H1 (cell line): ENCODE measurements around the gene BRD9. TPM values are rescaled to one million over a fixed set of nuclear protein-coding genes. Genes with fewer than 3 reads are reported as not detected.

ENCODE experiments used
- CTCF ChIA-PET: fragments of 300-600 bp; sonication (Branson Sonifier 250); formaldehyde crosslinking; loops from one replicate; lab custom pipeline; 2021; ENCODE audit not compliant: partially characterized antibody; lab: Charles Lee
- POLR2A ChIA-PET: fragments of 300-600 bp; sonication (Branson Sonifier 250); formaldehyde crosslinking; loops from one replicate; lab custom pipeline; 2021; ENCODE audit warnings: inconsistent platforms; ENCODE audit not compliant: partially characterized antibody; lab: Charles Lee
- DNase-seq, 2 experiments: peaks; one replicate each; pipeline versions ENCODE4 v3.0.0 to v3.0.0-alpha.2; 2010 to 2022; ENCODE audit warnings: low spot score in 2 of 2, low read depth in 1 of 2, mixed read lengths in 1 of 2
- FAIRE-seq: peaks from 2 replicates; lab custom pipeline; 2011; peaks lifted over from hg19 to GRCh38; lab: Jason Lieb, UNC
- H2AFZ ChIP-seq: 2 replicates; pipeline ENCODE4 v1.8.1; 2012; ENCODE audit warnings: low read length, inconsistent platforms
- H2AK5ac ChIP-seq: 2 replicates; pipeline ENCODE4 v1.6.1; 2013; ENCODE audit warnings: low read depth, low read length
- H2BK120ac ChIP-seq: replicated peaks from 2 replicates; pipeline ENCODE3; 2013; ENCODE audit warnings: low read depth, low read length, inconsistent platforms
- H2BK12ac ChIP-seq: 2 replicates; pipeline ENCODE4 v1.6.1; 2013; ENCODE audit warnings: low read depth, low read length
- H2BK15ac ChIP-seq: 2 replicates; pipeline ENCODE4 v1.6.1; 2013; ENCODE audit warnings: low read length
- H2BK20ac ChIP-seq: 2 replicates; pipeline ENCODE4 v1.6.1; 2013; ENCODE audit warnings: low read length
- H2BK5ac ChIP-seq: 2 replicates; pipeline ENCODE4 v1.6.1; 2013; ENCODE audit warnings: low read depth, low read length
- H3K14ac ChIP-seq: 2 replicates; pipeline ENCODE4 v1.6.1; 2013; ENCODE audit warnings: inconsistent platforms; ENCODE audit not compliant: insufficient read length
- H3K18ac ChIP-seq: 2 replicates; pipeline ENCODE4 v1.6.1; 2013; ENCODE audit warnings: low read length; ENCODE audit errors: extremely low read depth
- H3K23ac ChIP-seq: 2 replicates; pipeline ENCODE4 v1.6.1; 2013; ENCODE audit warnings: inconsistent platforms; ENCODE audit not compliant: insufficient read length
- H3K23me2 ChIP-seq: 2 replicates; pipeline ENCODE4 v1.6.1; 2013; ENCODE audit warnings: low read depth, low read length
- H3K27ac ChIP-seq: 2 replicates; pipeline ENCODE4 v1.6.1; 2011; ENCODE audit warnings: low read depth, low read length, inconsistent platforms
- H3K27me3 ChIP-seq, 4 experiments: replicated peaks in 1 of 4; 1 replicate in 1 of 4; 2 replicates in 3 of 4; pipeline versions ENCODE4 v1.6.1 to v1.8.1; 2011 to 2013; ENCODE audit warnings: low read length in 3 of 4, mild to moderate bottlenecking in 3 of 4, inconsistent platforms in 2 of 4, mixed read lengths in 2 of 4, moderate library complexity in 1 of 4; ENCODE audit not compliant: control insufficient read depth in 3 of 4, insufficient read depth in 3 of 4; ENCODE audit errors: extremely low read depth in 1 of 4
- H3K36me3 ChIP-seq, 4 experiments: 2 replicates each; pipeline versions ENCODE4 v1.6.1 to v1.8.1; 2011 to 2013; ENCODE audit warnings: mild to moderate bottlenecking in 4 of 4, low read length in 3 of 4, moderate library complexity in 2 of 4, control low read depth in 1 of 4, inconsistent platforms in 1 of 4; ENCODE audit not compliant: insufficient read depth in 4 of 4, control insufficient read depth in 2 of 4
- H3K4ac ChIP-seq: replicated peaks from 2 replicates; pipeline ENCODE3; 2013; ENCODE audit warnings: low read length, low read depth, mixed read lengths, inconsistent platforms; ENCODE audit not compliant: insufficient read length
- H3K4me1 ChIP-seq, 4 experiments: replicated peaks in 1 of 4; 1 replicate in 1 of 4; 2 replicates in 3 of 4; pipeline versions ENCODE4 v1.6.1 to v1.8.1; 2011 to 2013; ENCODE audit warnings: low read length in 3 of 4, inconsistent platforms in 2 of 4, mixed read lengths in 1 of 4; ENCODE audit not compliant: insufficient read depth in 4 of 4, control insufficient read depth in 3 of 4
- H3K4me2 ChIP-seq, 2 experiments: 2 replicates each; pipeline versions ENCODE4 v1.6.1 to v1.8.1; 2011 to 2013; ENCODE audit warnings: low read depth in 2 of 2, low read length in 2 of 2, control low read depth in 1 of 2, inconsistent platforms in 1 of 2, mild to moderate bottlenecking in 1 of 2; ENCODE audit not compliant: insufficient read depth in 1 of 2
- H3K4me3 ChIP-seq, 4 experiments: fragments of 200-600, 300-600 bp in 1 of 4; sonication (generic), shearing (Covaris generic), sonication (Bioruptor Twin) in 1 of 4; 2 replicates each; pipeline versions ENCODE4 v1.5.1 to v1.8.1; 2011 to 2016; ENCODE audit warnings: low read length in 4 of 4, low read depth in 3 of 4, control low read depth in 2 of 4, inconsistent platforms in 2 of 4, mild to moderate bottlenecking in 2 of 4, mixed read lengths in 1 of 4, moderate library complexity in 1 of 4; ENCODE audit not compliant: insufficient read depth in 2 of 4; ENCODE audit errors: extremely low read depth in 1 of 4
- H3K56ac ChIP-seq: replicated peaks from 2 replicates; pipeline ENCODE3; 2013; ENCODE audit warnings: low read depth, mild to moderate bottlenecking, mixed read lengths, low read length, inconsistent platforms; ENCODE audit not compliant: insufficient read length
- H3K79me1 ChIP-seq: 2 replicates; pipeline ENCODE4 v1.6.1; 2013; ENCODE audit warnings: low read depth, low read length, control low read depth
- H3K79me2 ChIP-seq, 2 experiments: 2 replicates each; pipeline versions ENCODE4 v1.6.1 to v1.8.1; 2012 to 2013; ENCODE audit warnings: low read length in 2 of 2, mild to moderate bottlenecking in 2 of 2, inconsistent platforms in 1 of 2; ENCODE audit not compliant: insufficient read depth in 2 of 2, control insufficient read depth in 1 of 2
- H3K9ac ChIP-seq, 4 experiments: replicated peaks in 1 of 4; 1 replicate in 1 of 4; 2 replicates in 3 of 4; pipeline versions ENCODE4 v1.6.1 to v1.8.1; 2011 to 2013; ENCODE audit warnings: low read depth in 3 of 4, low read length in 3 of 4, control low read depth in 2 of 4, mild to moderate bottlenecking in 2 of 4, moderate library complexity in 2 of 4, inconsistent platforms in 1 of 4; ENCODE audit errors: extremely low read depth in 1 of 4
- H3K9me3 ChIP-seq, 2 experiments: 2 replicates each; pipeline versions ENCODE4 v1.6.1 to v1.8.1; 2012 to 2013; ENCODE audit warnings: mild to moderate bottlenecking in 2 of 2, moderate library complexity in 2 of 2, control low read depth in 1 of 2, inconsistent platforms in 1 of 2, low read depth in 1 of 2, low read length in 1 of 2, mixed read lengths in 1 of 2; ENCODE audit not compliant: insufficient read depth in 2 of 2
- H4K20me1 ChIP-seq, 2 experiments: replicated peaks in 1 of 2; 2 replicates each; pipeline versions ENCODE3 to v1.8.1; 2011 to 2013; ENCODE audit warnings: inconsistent platforms in 2 of 2, low read length in 2 of 2, mild to moderate bottlenecking in 1 of 2; ENCODE audit not compliant: insufficient read depth in 2 of 2, control insufficient read depth in 1 of 2
- H4K5ac ChIP-seq: 2 replicates; pipeline ENCODE4 v1.6.1; 2013; ENCODE audit warnings: low read length, low read depth, mixed read lengths, inconsistent platforms; ENCODE audit not compliant: insufficient read length
- H4K8ac ChIP-seq: 2 replicates; pipeline ENCODE4 v1.8.0; 2013; ENCODE audit warnings: mild to moderate bottlenecking, moderate library complexity, low read length, inconsistent platforms; ENCODE audit not compliant: insufficient read depth; ENCODE audit errors: extremely low read depth
- H4K91ac ChIP-seq: replicated peaks from 2 replicates; pipeline ENCODE3; 2013; ENCODE audit warnings: low read length, mixed read lengths, inconsistent platforms; ENCODE audit not compliant: insufficient read length
- BRCA1 ChIP-seq: IDR thresholded peaks from 2 replicates; pipeline ENCODE4 v1.6.1; 2012; ENCODE audit warnings: low read depth, low read length, improper control_type of control experiment
- CHD1 ChIP-seq: IDR thresholded peaks from 2 replicates; pipeline ENCODE4 v1.6.1; 2012; ENCODE audit warnings: low read depth, low read length, improper control_type of control experiment
- EP300 ChIP-seq, 2 experiments: IDR thresholded peaks; 1 replicate in 1 of 2; 2 replicates in 1 of 2; pipeline ENCODE4 v1.6.1; 2011 to 2012; ENCODE audit warnings: low read depth in 2 of 2, low read length in 2 of 2, mild to moderate bottlenecking in 2 of 2, borderline replicate concordance in 1 of 2, inconsistent platforms in 1 of 2, moderate library complexity in 1 of 2
- FOSL1 ChIP-seq: IDR thresholded peaks from 2 replicates; pipeline ENCODE4 v1.6.1; 2011; ENCODE audit warnings: mild to moderate bottlenecking, low read depth, low read length, moderate library complexity; ENCODE audit not compliant: insufficient read depth
- GTF2F1 ChIP-seq: IDR thresholded peaks from 2 replicates; pipeline ENCODE4 v1.6.1; 2012; ENCODE audit warnings: low read depth, low read length, improper control_type of control experiment, borderline replicate concordance
- KDM1A ChIP-seq: fragments of 200-600, 300-600 bp; sonication (generic); IDR thresholded peaks from 2 replicates; pipeline ENCODE4 v1.7.1; 2016; ENCODE audit warnings: mild to moderate bottlenecking, low read length, borderline replicate concordance
- KDM5A ChIP-seq: fragments of 200-600 bp; IDR thresholded peaks from 2 replicates; pipeline ENCODE4 v1.7.1; 2012; ENCODE audit warnings: mild to moderate bottlenecking, low read length, inconsistent platforms, mixed read lengths
- MAX ChIP-seq: IDR thresholded peaks from 2 replicates; pipeline ENCODE4 v1.6.1; 2012; ENCODE audit warnings: inconsistent platforms
- NANOG ChIP-seq: IDR thresholded peaks from 2 replicates; pipeline ENCODE4 v1.6.1; 2011; ENCODE audit warnings: low read length, low read depth, mild to moderate bottlenecking, inconsistent platforms; ENCODE audit not compliant: insufficient read depth, poor library complexity, severe bottlenecking
- POU5F1 ChIP-seq: IDR thresholded peaks from 2 replicates; pipeline ENCODE4 v1.6.1; 2011; ENCODE audit warnings: low read depth, mild to moderate bottlenecking, low read length, moderate library complexity
- RAD21 ChIP-seq, 2 experiments: IDR thresholded peaks in 1 of 2; conservative IDR thresholded peaks in 1 of 2; 2 replicates each; pipeline ENCODE4 v1.6.1; 2011; ENCODE audit warnings: low read depth in 2 of 2, low read length in 2 of 2, improper control_type of control experiment in 1 of 2, inconsistent platforms in 1 of 2, mild to moderate bottlenecking in 1 of 2, moderate library complexity in 1 of 2
- RBBP5 ChIP-seq: IDR thresholded peaks from 2 replicates; pipeline ENCODE4 v1.7.1; 2012; ENCODE audit warnings: low read depth, mild to moderate bottlenecking, inconsistent platforms, low read length, moderate library complexity, borderline replicate concordance
- SP1 ChIP-seq: IDR thresholded peaks from 2 replicates; pipeline ENCODE4 v1.6.1; 2011; ENCODE audit warnings: low read depth, low read length
- ZNF274 ChIP-seq: IDR thresholded peaks from 2 replicates; pipeline ENCODE4 v1.7.0; 2012; ENCODE audit warnings: low read length, borderline replicate concordance; ENCODE audit errors: extremely low read depth
- WGBS, 2 experiments: shearing (Covaris generic) in 1 of 2; methylation state at CpG; one replicate each; pipeline versions ENCODE4 v1.1.6 to v1.1.7; 2013 to 2015; ENCODE audit warnings: low lambda C conversion rate in 2 of 2, mixed read lengths in 2 of 2, inconsistent platforms in 1 of 2, low coverage in 1 of 2, missing lambda C conversion rate in 1 of 2; ENCODE audit not compliant: insufficient replicate concordance in 2 of 2, insufficient coverage in 1 of 2, insufficient read length in 1 of 2; ENCODE audit errors: extremely low coverage in 1 of 2, missing lambda C conversion rate in 1 of 2; 5-methylcytosine and 5-hydroxymethylcytosine counted together
- polyA plus RNA-seq, 7 experiments: library from polyadenylated mRNA; depleted of rRNA in 3 of 7; stranded (reverse) in 5 of 7; unstranded in 2 of 7; fragments of >200 nt in 5 of 7; fragments of 200-250 nt in 2 of 7; gene quantifications; 1 replicate in 5 of 7; 2 replicates in 1 of 7; 4 replicates in 1 of 7; pipeline versions ENCODE4 v1.2.1 to v1.2.3, GENCODE V29; 2011 to 2013; ENCODE audit warnings: missing spikeins in 2 of 7, mixed read lengths in 2 of 7
- total RNA-seq: library from RNA; stranded (reverse); fragmentation: NEBNext Ultra II Directional; extraction: Animal tissue kit (Norgen Biotek cat#: 25700); gene quantifications from 2 replicates; pipeline ENCODE4 v1.2.1, GENCODE V29; 2021

The BRD9 gene
- total and polyA plus RNA-seq, 2 of the 8 experiments (the other 6 are each of a cell fraction or from before 2014, with no cell fraction given) = 9.3 to 49.4 TPM

- H3K4me1 ChIP-seq = no peaks in the 10 kb centered on the region
- no peaks in the 10 kb centered on the region for H3K79me1 ChIP-seq
- H2AFZ ChIP-seq = no peak overlapping the region
- no peak overlapping the region for H3K14ac ChIP-seq
- no peak overlapping the region for H4K5ac ChIP-seq
- no peak for DNase-seq
- H3K79me2 ChIP-seq = no peaks in the 10 kb centered on the region
- H4K20me1 ChIP-seq = peaks cover 1 to 4% of the 10 kb centered on the region in 2 experiments
- H4K8ac ChIP-seq = no peak overlapping the region
- H4K91ac ChIP-seq = no peak overlapping the region
- H2BK12ac ChIP-seq = no peak overlapping the region
- no peak overlapping the region for H3K18ac ChIP-seq
- no peak overlapping the region for H2BK15ac ChIP-seq
- no peak overlapping the region for H2BK20ac ChIP-seq
- no peak overlapping the region for H2BK5ac ChIP-seq
- H3K56ac ChIP-seq = no peak overlapping the region
- H3K9me3 ChIP-seq = no peaks in the 10 kb centered on the region
- peaks cover 15 to 31% (median 23%) of the 10 kb centered on the region in 4 experiments for H3K36me3 ChIP-seq
- H2BK120ac ChIP-seq = no peak overlapping the region
- 79% methylated on average over 7 of the region's 7 CpGs; no CpG with 5 or more reads in 1 of the 2 experiments for WGBS, 2 experiments
- H3K27me3 ChIP-seq = no peaks in the 10 kb centered on the region; a peak in 2 of 7 replicates
- no peak overlapping the region for H2AK5ac ChIP-seq
- H3K4me3 ChIP-seq = no peak overlapping the region
- H3K27ac ChIP-seq = no peak overlapping the region
- no peak overlapping the region for H3K4me2 ChIP-seq
- ChIA-PET CTCF (interaction anchor here (0.8 to 3.8 kb wide), 9 partner anchors 17 to 724 kb away, joined by 3 to 19 read pairs (median 3); no protein-coding TSS in a partner anchor), POLR2A (interaction anchor here (1.3 kb wide), 1 partner anchor 36 kb away, joined by 3 read pairs; no protein-coding TSS in a partner anchor)
- H3K9ac ChIP-seq = no peak overlapping the region
- H3K23me2 ChIP-seq = no peaks in the 10 kb centered on the region
- no peak for FAIRE-seq
- H3K23ac ChIP-seq = no peak overlapping the region
- H3K4ac ChIP-seq = no peak overlapping the region
- TF ChIP-seq KDM5A (no peak), MAX (no peak), ZNF274 (no peak), NANOG (no peak), BRCA1 (no peak), CHD1 (no peak), GTF2F1 (no peak), POU5F1 (no peak), KDM1A (no peak), SP1 (no peak), EP300 (IDR thresholded peaks at IDR 0.05; ENCODE audit: borderline replicate concordance in 1 of 2, low read depth in 2 of 2, low read length in 2 of 2) (no peak), RAD21 (IDR thresholded peaks at IDR 0.05 in 1 of 2, conservative IDR thresholded peaks at IDR 0.05 in 1 of 2; ENCODE audit: low read depth in 2 of 2, low read length in 2 of 2) (no peak), FOSL1 (no peak), RBBP5 (no peak)
Measured at GRCh38 chr5:920321-920720, 27.7 kb upstream of the BRD9 start.
